ENCODE measurements around the gene ZFHX3.

- TF ChIP-seq CTCF (optimal IDR thresholded peaks at IDR 0.05 in 1 of 3, IDR thresholded peaks at IDR 0.05 in 1 of 3, conservative IDR thresholded peaks at IDR 0.05 in 1 of 3; ENCODE audit: extremely low read depth in 1 of 3, insufficient read depth in 2 of 3, low read length in 3 of 3) (no peak), EZH2 (IDR thresholded peaks at IDR 0.05; ENCODE audit: low read length) (no peak)
These were observed 1.6 kb downstream of the ZFHX3 start for GRCh38 chr16:73046202-73046848.
